Transverse colon (tissue), 3 donors: ENCODE results near the gene UBE2V1.

ENCODE experiments used
- POLR2A ChIP-seq: fragments of 450-650 bp; IDR thresholded peaks from one replicate; pipeline ENCODE4 v1.6.1; 2016; ENCODE audit warnings: antibody characterized with exemption, mild to moderate bottlenecking, moderate library complexity
- TF ChIP-seq, protein P1 (sequence below), 5 experiments: fragments of 200-600 bp in 3 of 5; fragments of 450-650 bp in 2 of 5; sonication (generic) in 3 of 5; IDR thresholded peaks; 1 replicate in 2 of 5; 2 replicates in 3 of 5; pipeline ENCODE4 v1.5.1; 2016 to 2017; ENCODE audit warnings: antibody characterized with exemption in 5 of 5, inconsistent platforms in 3 of 5, mild to moderate bottlenecking in 2 of 5, moderate library complexity in 1 of 5

DNA sequence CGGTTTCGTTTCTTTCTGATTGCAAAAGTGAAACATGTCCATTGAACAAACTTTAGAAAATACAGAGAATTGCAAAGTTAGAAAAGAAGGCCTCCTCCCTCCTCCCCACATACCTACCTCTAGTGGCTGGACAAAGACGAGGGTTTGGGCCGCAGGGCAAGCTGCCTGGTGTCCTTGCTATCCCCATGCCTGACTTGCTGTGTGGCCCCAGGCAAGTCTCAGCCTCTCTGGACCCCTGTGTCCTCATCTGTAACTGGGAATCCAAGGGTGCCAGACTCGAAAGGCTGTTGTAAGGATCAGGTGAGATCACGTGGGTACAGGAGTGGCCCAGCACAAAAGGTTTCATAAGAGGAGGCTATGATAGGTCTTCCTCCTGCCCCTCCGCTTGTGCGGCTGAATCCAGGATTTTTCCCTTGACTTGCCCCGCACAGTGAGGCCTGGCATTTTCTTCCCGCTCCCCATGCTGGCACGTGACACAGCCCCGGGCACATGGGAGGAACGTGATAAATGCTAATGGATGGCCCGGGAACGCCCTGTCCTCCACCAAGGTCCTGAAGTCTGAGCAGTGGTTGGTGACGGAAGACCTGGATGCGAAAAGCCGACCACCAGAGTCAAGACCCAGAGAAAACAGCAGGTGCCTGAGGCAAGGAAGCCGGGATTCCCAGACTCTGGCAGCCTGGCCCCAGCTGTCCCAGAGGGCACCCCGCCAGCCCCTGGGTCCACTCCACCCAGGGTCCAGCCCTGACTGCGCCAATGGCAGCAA, 55.8 kb downstream of the UBE2V1 start:
- TF ChIP-seq, protein P1, sequence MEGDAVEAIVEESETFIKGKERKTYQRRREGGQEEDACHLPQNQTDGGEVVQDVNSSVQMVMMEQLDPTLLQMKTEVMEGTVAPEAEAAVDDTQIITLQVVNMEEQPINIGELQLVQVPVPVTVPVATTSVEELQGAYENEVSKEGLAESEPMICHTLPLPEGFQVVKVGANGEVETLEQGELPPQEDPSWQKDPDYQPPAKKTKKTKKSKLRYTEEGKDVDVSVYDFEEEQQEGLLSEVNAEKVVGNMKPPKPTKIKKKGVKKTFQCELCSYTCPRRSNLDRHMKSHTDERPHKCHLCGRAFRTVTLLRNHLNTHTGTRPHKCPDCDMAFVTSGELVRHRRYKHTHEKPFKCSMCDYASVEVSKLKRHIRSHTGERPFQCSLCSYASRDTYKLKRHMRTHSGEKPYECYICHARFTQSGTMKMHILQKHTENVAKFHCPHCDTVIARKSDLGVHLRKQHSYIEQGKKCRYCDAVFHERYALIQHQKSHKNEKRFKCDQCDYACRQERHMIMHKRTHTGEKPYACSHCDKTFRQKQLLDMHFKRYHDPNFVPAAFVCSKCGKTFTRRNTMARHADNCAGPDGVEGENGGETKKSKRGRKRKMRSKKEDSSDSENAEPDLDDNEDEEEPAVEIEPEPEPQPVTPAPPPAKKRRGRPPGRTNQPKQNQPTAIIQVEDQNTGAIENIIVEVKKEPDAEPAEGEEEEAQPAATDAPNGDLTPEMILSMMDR (IDR thresholded peaks at IDR 0.05) = no peak
- TF ChIP-seq POLR2A = no peak
